Uterus (tissue), 4 donors: ENCODE results near the gene SELL. TPM values are rescaled to one million over a fixed set of nuclear protein-coding genes. Genes with fewer than 3 reads are reported as not detected.
"Not testable (repeated sequence)": the region's sequence is repeated elsewhere in the genome, so short reads cannot be mapped to it uniquely, and the experiment has no call there.

Experiments used
- DNase-seq, 2 donors: peaks; one replicate each; pipeline ENCODE4 v3.0.0-alpha.2; 2019 to 2020
- H3K27ac ChIP-seq, 2 donors: fragments of 200-600 bp; sonication (generic); 1 replicate in 1 of 2; 2 replicates in 1 of 2; pipeline ENCODE4 v1.5.1; 2016 to 2018
- H3K27me3 ChIP-seq, 2 donors: fragments of 200-600 bp; sonication (generic); one replicate each; pipeline ENCODE4 v1.5.1; 2018 to 2019; ENCODE audit warnings: control low read depth in 1 of 2
- H3K36me3 ChIP-seq, 2 donors: fragments of 200-600 bp; sonication (generic); one replicate each; pipeline ENCODE4 v1.5.1; 2019; ENCODE audit warnings: control low read depth in 1 of 2
- H3K4me1 ChIP-seq, 2 donors: fragments of 200-600 bp; sonication (generic); one replicate each; pipeline ENCODE4 v1.5.1; 2018 to 2019; ENCODE audit warnings: control low read depth in 1 of 2
- H3K4me3 ChIP-seq, 2 donors: fragments of 200-600 bp; sonication (generic); 1 replicate in 1 of 2; 2 replicates in 1 of 2; pipeline ENCODE4 v1.5.1; 2018 to 2019; ENCODE audit warnings: mild to moderate bottlenecking in 1 of 2
- H3K9me3 ChIP-seq, 2 donors: fragments of 200-600 bp; sonication (generic); one replicate each; pipeline ENCODE4 v1.5.1; 2019; ENCODE audit warnings: control low read depth in 1 of 2
- POLR2A ChIP-seq, 2 donors: fragments of 450-650 bp; IDR thresholded peaks; one replicate each; pipeline ENCODE4 v1.6.1; 2016; ENCODE audit warnings: antibody characterized with exemption in 2 of 2, mild to moderate bottlenecking in 1 of 2, moderate library complexity in 1 of 2
- intact Hi-C: fragments of 100-400 bp; cut with DNase I; formaldehyde crosslinking; loops from one replicate; pipeline ENCODE4 v1.15.1; 2023; ENCODE audit warnings: low total_unique reads
- total RNA-seq, 4 donors: library from RNA; depleted of rRNA in 3 of 4; stranded (reverse); fragments of >200 nt in 3 of 4; gene quantifications; one replicate each; pipeline versions ENCODE4 v1.1.0 to v1.2.4, GENCODE V29; 2014 to 2023
- TF ChIP-seq, protein P1 (sequence below), 4 experiments: fragments of 200-600 bp in 2 of 4; fragments of 450-650 bp in 2 of 4; sonication (generic) in 2 of 4; IDR thresholded peaks; one replicate each; pipeline ENCODE4 v1.5.1; 2016 to 2019; ENCODE audit warnings: antibody characterized with exemption in 4 of 4, mild to moderate bottlenecking in 2 of 4, moderate library complexity in 1 of 4
- donor health status: DM: yes; HTN: yes; CAD: no.

The SELL gene
- total RNA-seq, 4 donors from 2014 or later, result 0.29 to 2.6 (median 0.70) TPM; not detected in 1

DNA sequence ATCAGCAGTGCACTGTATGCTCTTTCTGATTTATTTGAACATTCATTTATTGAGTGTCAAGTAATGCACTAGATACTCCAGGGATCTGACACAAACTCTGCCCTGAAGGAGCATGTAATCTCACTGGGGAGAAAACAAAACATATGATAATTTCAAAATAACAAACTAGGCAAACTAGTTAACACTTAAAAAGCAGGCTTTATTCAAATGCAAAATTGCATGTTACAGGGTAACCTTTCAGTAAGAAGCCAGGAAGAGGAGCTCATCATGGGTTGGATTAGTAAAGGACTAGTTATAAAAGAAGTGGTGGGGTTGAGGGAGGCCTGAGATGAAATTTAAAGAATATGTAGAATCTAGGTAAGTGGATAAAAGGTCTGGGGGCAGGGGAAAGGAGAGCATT lies 20.9 kb downstream of the SELL start:
- no peak for DNase-seq
- no peak overlapping the region for H3K4me3 ChIP-seq
- H3K36me3 ChIP-seq, result no peaks in the 10 kb centered on the region
- intact Hi-C loops, result no loop called here
- H3K27me3 ChIP-seq, result no peaks in the 10 kb centered on the region
- H3K27ac ChIP-seq, result no peak overlapping the region
- H3K4me1 ChIP-seq, result no peaks in the 10 kb centered on the region
- no peak for TF ChIP-seq POLR2A (IDR thresholded peaks at IDR 0.05)
- TF ChIP-seq, protein P1, sequence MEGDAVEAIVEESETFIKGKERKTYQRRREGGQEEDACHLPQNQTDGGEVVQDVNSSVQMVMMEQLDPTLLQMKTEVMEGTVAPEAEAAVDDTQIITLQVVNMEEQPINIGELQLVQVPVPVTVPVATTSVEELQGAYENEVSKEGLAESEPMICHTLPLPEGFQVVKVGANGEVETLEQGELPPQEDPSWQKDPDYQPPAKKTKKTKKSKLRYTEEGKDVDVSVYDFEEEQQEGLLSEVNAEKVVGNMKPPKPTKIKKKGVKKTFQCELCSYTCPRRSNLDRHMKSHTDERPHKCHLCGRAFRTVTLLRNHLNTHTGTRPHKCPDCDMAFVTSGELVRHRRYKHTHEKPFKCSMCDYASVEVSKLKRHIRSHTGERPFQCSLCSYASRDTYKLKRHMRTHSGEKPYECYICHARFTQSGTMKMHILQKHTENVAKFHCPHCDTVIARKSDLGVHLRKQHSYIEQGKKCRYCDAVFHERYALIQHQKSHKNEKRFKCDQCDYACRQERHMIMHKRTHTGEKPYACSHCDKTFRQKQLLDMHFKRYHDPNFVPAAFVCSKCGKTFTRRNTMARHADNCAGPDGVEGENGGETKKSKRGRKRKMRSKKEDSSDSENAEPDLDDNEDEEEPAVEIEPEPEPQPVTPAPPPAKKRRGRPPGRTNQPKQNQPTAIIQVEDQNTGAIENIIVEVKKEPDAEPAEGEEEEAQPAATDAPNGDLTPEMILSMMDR (IDR thresholded peaks at IDR 0.05), result no peak
- no peaks in the 10 kb centered on the region for H3K9me3 ChIP-seq

DNA sequence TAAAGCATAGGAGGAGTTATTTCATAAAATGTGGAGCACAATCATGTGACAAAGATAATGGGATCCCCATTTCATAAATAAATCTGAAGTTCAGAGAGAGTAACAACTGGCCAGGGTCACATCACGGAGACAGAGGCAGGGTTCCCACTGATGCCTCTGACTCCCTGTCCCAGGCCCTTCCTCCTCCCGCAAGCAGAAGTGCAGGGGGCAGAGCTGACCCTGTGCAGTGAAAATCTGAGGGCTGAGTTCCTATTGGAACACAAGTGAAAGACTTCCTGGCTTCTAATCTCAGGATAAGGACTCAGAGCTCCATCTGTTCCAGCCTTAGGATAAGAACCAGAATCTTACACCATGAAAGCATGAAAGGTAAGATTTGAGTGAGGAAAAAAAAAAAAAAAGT lies 22.0 kb downstream of the SELL start:
- Histone ChIP-seq H3K4me3 (no peak overlapping the region), H3K9me3 (no peaks in the 10 kb centered on the region), H3K4me1 (no peaks in the 10 kb centered on the region), H3K27ac (no peak overlapping the region), H3K27me3 (no peaks in the 10 kb centered on the region), H3K36me3 (no peaks in the 10 kb centered on the region)
- DNase-seq, result no peak
- intact Hi-C loops, result no loop called here
- TF ChIP-seq POLR2A (IDR thresholded peaks at IDR 0.05), result no peak
- TF ChIP-seq, protein P1 (IDR thresholded peaks at IDR 0.05), result no peak

DNA sequence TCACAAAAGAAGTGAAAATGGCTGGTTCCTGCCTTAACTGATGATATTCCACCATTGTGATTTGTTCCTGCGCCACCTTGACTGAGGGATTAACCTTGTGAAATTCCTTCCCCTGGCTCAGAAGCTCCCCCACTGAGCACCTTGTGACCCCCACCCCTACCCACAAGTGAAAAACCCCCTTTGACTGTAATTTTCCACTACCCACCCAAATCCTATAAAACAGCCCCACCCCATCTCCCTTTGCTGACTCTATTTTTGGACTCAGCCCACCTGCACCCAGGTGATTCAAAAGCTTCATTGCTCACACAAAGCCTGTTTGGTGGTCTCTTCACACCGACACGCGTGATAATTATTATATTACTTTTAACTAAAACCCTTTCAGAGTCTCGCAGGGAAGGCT lies 23.0 kb downstream of the SELL start:
- intact Hi-C loops, H3K9me3 ChIP-seq: not testable (repeated sequence)

DNA sequence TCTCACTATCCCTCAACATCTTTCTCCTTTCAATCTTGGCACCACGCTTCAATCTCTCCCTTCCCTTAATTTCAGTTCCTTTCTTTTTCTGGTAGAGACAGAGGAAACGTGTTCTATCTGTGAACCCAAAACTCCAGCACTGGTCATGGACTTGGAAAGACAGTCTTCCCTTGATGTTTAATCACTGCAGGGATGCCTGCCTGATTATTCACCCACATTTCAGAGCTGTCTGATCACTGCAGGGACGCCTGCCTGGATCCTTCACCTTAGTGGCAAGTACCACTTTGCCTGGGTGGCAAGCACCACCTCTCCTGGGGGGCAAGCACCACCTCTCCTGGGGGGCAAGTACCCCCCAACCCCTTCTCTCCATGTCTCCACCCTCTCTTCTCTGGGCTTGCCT lies 27.8 kb downstream of the SELL start:
- no peak overlapping the region for H3K4me3 ChIP-seq
- no peak overlapping the region for H3K27ac ChIP-seq
- H3K4me1 ChIP-seq, result no peaks in the 10 kb centered on the region
- TF ChIP-seq POLR2A (IDR thresholded peaks at IDR 0.05), result no peak
- TF ChIP-seq, protein P1 (IDR thresholded peaks at IDR 0.05), result no peak
- H3K9me3 ChIP-seq, result no peaks in the 10 kb centered on the region
- no peak for DNase-seq
- intact Hi-C loops, result no loop called here
- H3K27me3 ChIP-seq, result no peaks in the 10 kb centered on the region
- no peaks in the 10 kb centered on the region for H3K36me3 ChIP-seq

More for the DNA sequence above, 23.0 kb downstream of the SELL start:
- H3K27ac ChIP-seq, H3K36me3 ChIP-seq, H3K27me3 ChIP-seq, H3K4me1 ChIP-seq, H3K4me3 ChIP-seq, DNase-seq: not testable (repeated sequence)

DNA sequence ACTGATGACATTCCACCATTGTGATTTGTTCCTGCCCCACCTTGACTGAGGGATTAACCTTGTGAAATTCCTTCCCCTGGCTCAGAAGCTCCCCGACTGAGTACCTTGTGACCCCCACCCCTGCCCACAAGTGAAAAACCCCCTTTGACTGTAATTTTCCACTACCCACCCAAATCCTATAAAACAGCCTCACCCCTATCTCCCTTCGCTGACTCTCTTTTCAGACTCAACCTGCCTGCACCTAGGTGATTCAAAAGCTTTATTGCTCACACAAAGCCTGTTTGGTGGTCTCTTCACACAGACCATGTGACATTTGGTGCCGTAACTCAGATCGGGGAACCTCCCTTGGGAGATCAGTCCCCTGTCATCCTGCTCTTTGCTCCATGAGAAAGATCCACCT lies 28.3 kb downstream of the SELL start:
- H3K4me3 ChIP-seq, H3K9me3 ChIP-seq, intact Hi-C loops: not testable (repeated sequence)

DNA sequence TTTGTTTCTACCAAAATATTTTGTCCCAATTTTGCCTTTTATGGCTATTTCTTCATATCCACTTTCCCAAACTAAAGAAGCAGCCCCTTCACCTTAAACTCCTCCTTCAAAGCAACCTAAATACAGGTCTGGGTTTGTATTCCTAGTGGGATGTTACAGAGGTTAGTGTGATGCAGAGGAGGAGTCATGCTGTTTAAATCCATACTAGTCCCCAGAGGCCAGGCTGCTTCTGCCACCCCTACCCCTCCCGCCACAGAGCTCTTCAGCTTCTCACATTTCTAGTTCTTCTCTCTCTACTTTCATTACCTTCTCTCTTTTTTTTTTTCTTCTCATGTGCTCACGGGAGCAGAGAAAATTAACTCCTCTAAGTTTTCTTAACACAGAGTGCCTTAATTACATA lies 29.3 kb downstream of the SELL start:
- no peaks in the 10 kb centered on the region for H3K4me1 ChIP-seq
- TF ChIP-seq, protein P1 (IDR thresholded peaks at IDR 0.05), result no peak
- TF ChIP-seq POLR2A (IDR thresholded peaks at IDR 0.05), result no peak
- H3K9me3 ChIP-seq, result no peaks in the 10 kb centered on the region
- no peaks in the 10 kb centered on the region for H3K36me3 ChIP-seq
- no peak overlapping the region for H3K4me3 ChIP-seq
- H3K27me3 ChIP-seq, result no peaks in the 10 kb centered on the region
- intact Hi-C loops, result no loop called here
- no peak for DNase-seq
- no peak overlapping the region for H3K27ac ChIP-seq

More for the DNA sequence above, 28.3 kb downstream of the SELL start:
- not testable (repeated sequence) for DNase-seq, H3K4me1 ChIP-seq, H3K27ac ChIP-seq, H3K27me3 ChIP-seq, H3K36me3 ChIP-seq
